ENCODE results near the gene GLDN.

The GLDN gene

GRCh38 chr15:51447855-51448621 lies 106.6 kb downstream of the GLDN start:
- Histone ChIP-seq H3K9ac (no peak overlapping the region), H3K4me2 (ENCODE audit: low read length) (no peak overlapping the region), H3K4me3 (ENCODE audit: low read depth, low read length) (no peak overlapping the region), H3K36me3 (ENCODE audit: control insufficient read depth, insufficient read depth, low read length) (no peaks in the 10 kb centered on the region), H3K27ac (no peak overlapping the region), H3K27me3 (ENCODE audit: control insufficient read depth, insufficient read depth, low read length) (no peaks in the 10 kb centered on the region), H3K79me2 (no peaks in the 10 kb centered on the region), H3K4me1 (no peaks in the 10 kb centered on the region), H2AFZ (no peak overlapping the region), H3K9me3 (ENCODE audit: control insufficient read depth, low read length) (no peaks in the 10 kb centered on the region)
- TF ChIP-seq CTCF (IDR thresholded peaks at IDR 0.05): no peak

GRCh38 chr15:51448622-51449399 lies 107.4 kb downstream of the GLDN start:
- Histone ChIP-seq H3K9me3 (ENCODE audit: control insufficient read depth, low read length) (no peaks in the 10 kb centered on the region), H3K4me1 (no peaks in the 10 kb centered on the region), H3K4me3 (ENCODE audit: low read depth, low read length) (no peak overlapping the region), H2AFZ (no peak overlapping the region), H3K9ac (no peak overlapping the region), H3K27ac (no peak overlapping the region), H3K4me2 (ENCODE audit: low read length) (no peak overlapping the region), H3K27me3 (ENCODE audit: control insufficient read depth, insufficient read depth, low read length) (no peaks in the 10 kb centered on the region), H3K36me3 (ENCODE audit: control insufficient read depth, insufficient read depth, low read length) (no peaks in the 10 kb centered on the region), H3K79me2 (no peaks in the 10 kb centered on the region)
- no peak for TF ChIP-seq CTCF (IDR thresholded peaks at IDR 0.05)

- no peak overlapping the region for H3K4me3 ChIP-seq (ENCODE audit: low read depth, low read length)
- H3K79me2 ChIP-seq: no peaks in the 10 kb centered on the region
- H3K36me3 ChIP-seq (ENCODE audit: control insufficient read depth, insufficient read depth, low read length): no peaks in the 10 kb centered on the region
- no peak overlapping the region for H3K4me2 ChIP-seq (ENCODE audit: low read length)
- H3K27ac ChIP-seq: no peak overlapping the region
- TF ChIP-seq CTCF (IDR thresholded peaks at IDR 0.05): no peak
- no peaks in the 10 kb centered on the region for H3K4me1 ChIP-seq
- no peak overlapping the region for H2AFZ ChIP-seq
- no peaks in the 10 kb centered on the region for H3K27me3 ChIP-seq (ENCODE audit: control insufficient read depth, insufficient read depth, low read length)
- no peaks in the 10 kb centered on the region for H3K9me3 ChIP-seq (ENCODE audit: control insufficient read depth, low read length)
- H3K9ac ChIP-seq: no peak overlapping the region
Measured at GRCh38 chr15:51450001-51450400, 108.5 kb downstream of the GLDN start.

Data from parathyroid adenoma (tissue), 2 donors.